Measurements from ENCODE around the gene SLC16A5. TPM values are rescaled to one million over a fixed set of nuclear protein-coding genes. Genes with fewer than 3 reads are reported as not detected.
A peak's percentile ranks its signal among the peaks of the same experiment; 100 is the strongest.

The SLC16A5 gene
- total RNA-seq, 4 donors from 2014 or later, result 4.0 to 6.9 (median 5.2) TPM

GRCh38 chr17:75078284-75079022, 9.3 kb upstream of the SLC16A5 start:
- Histone ChIP-seq H3K4me1 (peaks cover 0 to 24% (median 5%) of the 10 kb centered on the region in 3 donors), H3K27me3 (no peaks in the 10 kb centered on the region), H3K36me3 (no peaks in the 10 kb centered on the region), H3K4me3 (no peak overlapping the region), H3K9me3 (no peaks in the 10 kb centered on the region), H3K27ac (peak overlapping the region in 3 of 4 donors; percentile 84 to 88 (median 86))
- no peak for ATAC-seq
- no peak for TF ChIP-seq EP300 (IDR thresholded peaks at IDR 0.05)
- no peak for TF ChIP-seq POLR2A (IDR thresholded peaks at IDR 0.05)
- no peak for TF ChIP-seq POLR2AphosphoS5 (IDR thresholded peaks at IDR 0.05)
- no peak for TF ChIP-seq CTCF (IDR thresholded peaks at IDR 0.05)
- WGBS, 2 donors (ENCODE audit: low coverage in 1 of 2), result 76 to 77% methylated on average over 3 to 12 of the region's 17 CpGs

- no peak for ATAC-seq
- WGBS, 2 donors (ENCODE audit: low coverage in 1 of 2), result 80 to 100% methylated on average over 1 of the region's 8 CpGs
- Histone ChIP-seq H3K4me3 (no peak overlapping the region), H3K27me3 (no peaks in the 10 kb centered on the region), H3K36me3 (no peaks in the 10 kb centered on the region), H3K4me1 (peaks cover 0 to 24% (median 5%) of the 10 kb centered on the region in 3 donors), H3K27ac (no peak overlapping the region), H3K9me3 (no peaks in the 10 kb centered on the region)
- TF ChIP-seq CTCF (IDR thresholded peaks at IDR 0.05), result no peak
- no peak for TF ChIP-seq POLR2AphosphoS5 (IDR thresholded peaks at IDR 0.05)
- no peak for TF ChIP-seq EP300 (IDR thresholded peaks at IDR 0.05)
- no peak for TF ChIP-seq POLR2A (IDR thresholded peaks at IDR 0.05)
Measured at GRCh38 chr17:75079023-75079373, 8.8 kb upstream of the SLC16A5 start.

GRCh38 chr17:75081611-75082540, 5.9 kb upstream of the SLC16A5 start:
- Histone ChIP-seq H3K9me3 (no peaks in the 10 kb centered on the region), H3K27me3 (no peaks in the 10 kb centered on the region), H3K27ac (no peak overlapping the region), H3K36me3 (no peaks in the 10 kb centered on the region), H3K4me1 (peaks cover 0 to 21% (median 5%) of the 10 kb centered on the region in 3 donors), H3K4me3 (no peak overlapping the region)
- ATAC-seq, result no peak
- no peak for TF ChIP-seq POLR2AphosphoS5 (IDR thresholded peaks at IDR 0.05)
- no peak for TF ChIP-seq POLR2A (IDR thresholded peaks at IDR 0.05)
- no peak for TF ChIP-seq EP300 (IDR thresholded peaks at IDR 0.05)
- TF ChIP-seq CTCF (IDR thresholded peaks at IDR 0.05), result no peak
- 75 to 85% methylated on average over 5 to 12 of the region's 13 CpGs for WGBS, 2 donors (ENCODE audit: low coverage in 1 of 2)

GRCh38 chr17:75082683-75083082, 5.1 kb upstream of the SLC16A5 start:
- peaks cover 0 to 20% (median 5%) of the 10 kb centered on the region in 3 donors for H3K4me1 ChIP-seq
- WGBS, 2 donors (ENCODE audit: low coverage in 1 of 2), result 75 to 83% methylated on average over 4 to 6 of the region's 6 CpGs
- ATAC-seq, result no peak
- peaks cover 2% of the 10 kb centered on the region for H3K27me3 ChIP-seq
- H3K4me3 ChIP-seq, result no peak overlapping the region
- H3K27ac ChIP-seq, result no peak overlapping the region
- H3K9me3 ChIP-seq, result no peaks in the 10 kb centered on the region
- no peak for TF ChIP-seq EP300 (IDR thresholded peaks at IDR 0.05)
- TF ChIP-seq POLR2A (IDR thresholded peaks at IDR 0.05), result no peak
- TF ChIP-seq CTCF (IDR thresholded peaks at IDR 0.05), result no peak
- no peak for TF ChIP-seq POLR2AphosphoS5 (IDR thresholded peaks at IDR 0.05)
- no peaks in the 10 kb centered on the region for H3K36me3 ChIP-seq

All from gastroesophageal sphincter (tissue), 4 donors.